LHCN-M2 (cell line): ENCODE results near the gene TECRL. TPM values are rescaled to one million over a fixed set of nuclear protein-coding genes. Genes with fewer than 3 reads are reported as not detected.
A peak's percentile ranks its signal among the peaks of the same experiment; 100 is the strongest.

Source experiments
- DNase-seq: peaks from one replicate; pipeline ENCODE4 v3.0.0-alpha.2; 2012; ENCODE audit warnings: low read depth
- total RNA-seq: library from RNA; depleted of rRNA; stranded (reverse); fragments of >200 nt; gene quantifications from 2 replicates; pipeline ENCODE4 v1.2.3, GENCODE V29; 2014

Gene TECRL
- total RNA-seq, 1 experiment from 2014 or later = not detected

- DNase-seq = no peak
Measured at GRCh38 chr4:64330143-64330542, 79.1 kb downstream of the TECRL start.

GRCh38 chr4:64327237-64327636 lies 82.0 kb downstream of the TECRL start:
- DNase-seq = no peak

GRCh38 chr4:64326507-64326906 lies 82.7 kb downstream of the TECRL start:
- DNase-seq = no peak

GRCh38 chr4:64306255-64306565 lies 103.0 kb downstream of the TECRL start:
- DNase-seq = no peak

DNA sequence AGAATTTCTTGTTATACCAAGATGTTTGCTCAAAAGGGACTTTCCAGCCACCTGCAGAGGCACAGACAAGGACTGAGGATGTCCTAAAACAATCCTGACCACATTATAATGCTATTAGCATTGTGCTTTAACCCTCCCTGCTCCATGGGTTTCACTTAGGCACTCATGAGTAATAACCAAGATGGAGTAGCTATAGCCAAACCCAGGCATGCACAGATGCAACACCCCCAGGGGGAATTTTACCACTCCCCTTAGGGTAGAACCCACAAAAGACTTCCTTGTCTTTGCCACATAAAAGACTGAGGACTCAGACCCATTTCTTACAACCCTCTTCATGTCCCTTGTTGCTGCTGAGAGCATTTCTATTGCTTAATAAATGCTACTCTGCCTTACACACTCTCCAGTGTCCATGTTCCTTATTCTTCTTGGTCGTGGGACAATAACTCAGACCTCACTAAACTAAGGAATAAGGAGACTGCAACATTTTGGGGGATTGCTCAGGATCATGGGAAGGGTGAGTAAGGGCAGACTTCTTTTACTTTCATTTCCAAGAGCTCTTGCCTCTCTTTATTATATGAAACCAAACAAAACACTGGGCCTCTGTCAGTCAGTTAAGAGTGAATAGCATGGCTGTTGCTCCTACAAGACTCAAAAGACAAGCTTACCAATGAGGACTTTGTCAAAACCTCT lies 103.5 kb downstream of the TECRL start:
- DNase-seq = no peak

DNA sequence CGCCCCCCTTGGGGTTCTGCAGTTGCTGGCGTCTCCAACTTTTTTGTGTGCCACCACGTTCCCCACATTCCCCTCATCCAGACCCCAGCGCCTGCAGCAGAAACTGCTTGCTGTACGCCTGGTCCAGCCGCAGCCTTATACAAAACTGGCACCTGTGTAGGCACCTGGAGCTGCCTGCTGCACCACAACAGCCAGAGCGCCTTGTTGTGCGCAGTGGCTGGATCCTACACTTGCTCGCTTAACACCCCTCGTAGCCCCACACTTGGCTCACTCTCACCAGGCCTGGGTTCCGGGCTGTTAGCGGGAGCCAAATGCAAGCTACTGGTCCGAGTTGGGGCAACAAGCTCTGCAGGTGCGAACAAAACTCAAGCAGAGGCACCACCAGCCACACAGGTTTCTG lies 136.8 kb downstream of the TECRL start:
- no peak for DNase-seq

DNA sequence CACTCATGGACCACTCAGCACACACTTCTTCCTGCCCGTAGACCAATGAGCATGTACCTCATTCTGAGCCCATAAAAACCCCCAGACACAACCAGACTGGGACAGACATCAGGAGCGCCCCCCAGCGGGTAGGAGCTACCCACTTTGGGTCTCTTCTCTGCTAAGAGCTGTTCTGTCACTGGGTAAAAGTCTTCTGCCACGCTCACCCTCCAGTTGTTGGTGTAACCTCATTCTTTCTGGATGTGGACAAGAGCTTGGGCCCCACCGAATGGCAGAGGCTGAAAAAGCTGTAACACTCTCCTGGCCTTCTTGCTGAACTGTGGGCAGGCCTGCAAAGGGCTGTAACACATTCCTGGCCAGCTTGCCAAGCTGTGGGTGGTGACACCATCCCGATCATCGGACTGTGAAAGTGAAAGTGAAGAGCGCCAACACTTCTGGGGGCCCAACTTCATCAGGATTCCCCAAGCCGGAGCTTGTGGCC lies 137.6 kb downstream of the TECRL start:
- DNase-seq = peak; percentile 0

DNA sequence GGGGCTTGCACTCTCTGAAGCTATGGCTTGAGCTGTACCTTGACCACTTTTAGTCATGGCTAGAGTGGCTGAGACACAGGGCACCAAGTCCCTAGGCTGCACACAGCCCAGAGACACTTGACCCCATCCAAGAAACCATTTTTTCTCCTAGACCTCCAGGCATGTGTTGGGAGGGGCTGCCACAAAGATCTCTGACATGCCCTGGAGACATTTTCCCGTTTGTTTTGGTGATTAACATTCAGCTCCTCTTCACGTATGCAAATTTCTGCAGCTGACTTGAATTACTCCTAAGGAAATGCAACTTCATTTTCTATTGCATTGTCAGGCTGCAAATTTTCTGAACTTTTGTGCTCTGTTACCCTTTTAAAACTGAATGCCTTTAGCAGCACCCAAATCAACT lies 142.6 kb downstream of the TECRL start:
- no peak for DNase-seq

- DNase-seq = no peak
Measured at GRCh38 chr4:64266263-64266662, 143.0 kb downstream of the TECRL start.

DNA sequence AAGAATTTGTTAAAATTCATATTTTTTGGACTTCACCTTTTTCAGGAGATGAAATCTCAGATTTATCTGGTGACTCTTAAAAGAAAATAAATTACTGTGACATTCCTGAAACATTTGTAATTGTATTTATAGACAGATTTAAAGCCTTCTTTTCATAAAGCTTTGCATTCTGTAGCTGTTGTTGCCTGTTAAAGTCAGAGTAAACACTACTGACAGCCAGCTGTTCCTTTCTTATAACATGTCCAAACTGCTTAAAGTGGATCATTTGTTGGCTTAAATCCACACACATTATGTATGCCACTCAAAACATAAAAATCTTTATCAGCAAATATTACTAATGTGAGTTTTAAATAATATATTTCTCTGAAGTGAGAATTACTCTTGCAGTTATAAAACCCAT lies 157.5 kb downstream of the TECRL start:
- DNase-seq = no peak

GRCh38 chr4:64250488-64250887 lies 158.8 kb downstream of the TECRL start:
- DNase-seq = no peak

GRCh38 chr4:64250061-64250460 lies 159.2 kb downstream of the TECRL start:
- no peak for DNase-seq

- no peak for DNase-seq
Measured at GRCh38 chr4:64248186-64248585, 161.1 kb downstream of the TECRL start.

DNA sequence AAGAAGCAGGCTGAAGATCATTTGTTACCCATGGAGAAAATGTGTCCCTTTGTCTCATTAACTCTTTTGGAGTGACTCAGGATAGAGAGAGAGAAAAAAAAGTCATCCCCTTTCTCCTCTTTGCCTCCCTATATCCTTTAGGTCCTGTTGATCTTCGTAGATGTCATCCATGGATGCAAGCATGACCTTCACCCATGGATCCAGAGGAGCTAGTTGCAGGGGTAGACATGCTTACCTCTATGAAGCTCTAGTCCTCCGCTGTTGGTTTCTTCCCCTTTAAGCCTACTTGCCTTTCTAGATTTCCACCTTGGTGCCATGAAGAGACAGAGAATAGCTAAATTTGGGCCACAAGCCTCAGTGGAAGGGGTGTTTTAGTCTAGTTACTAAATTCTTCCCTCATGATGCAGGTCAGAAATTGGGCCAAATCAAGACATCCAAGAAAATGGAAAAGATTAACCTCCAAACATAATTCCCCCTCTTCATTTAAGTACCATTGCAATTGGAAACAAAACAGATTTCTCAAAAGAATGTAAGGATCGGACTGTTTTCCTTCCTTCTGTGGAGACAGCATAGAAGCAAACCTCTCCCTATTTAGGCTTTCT lies 178.4 kb downstream of the TECRL start:
- DNase-seq = peak; percentile 3
